ENCODE results near the gene TMEM167B.
"Not testable (repeated sequence)": the region's sequence is repeated elsewhere in the genome, so short reads cannot be mapped to it uniquely, and the experiment has no call there.

TMEM167B gene

GRCh38 chr1:109114342-109114674, 23.7 kb downstream of the TMEM167B start:
- no peak for DNase-seq (ENCODE audit: low read depth)

- DNase-seq (ENCODE audit: low read depth): no peak
Observed at GRCh38 chr1:109115685-109116084, 25.1 kb downstream of the TMEM167B start.

GRCh38 chr1:109116286-109116685, 25.7 kb downstream of the TMEM167B start:
- DNase-seq (ENCODE audit: low read depth): no peak

- no peak for DNase-seq (ENCODE audit: low read depth)
Observed at GRCh38 chr1:109118089-109118488, 27.5 kb downstream of the TMEM167B start.

GRCh38 chr1:109120356-109120755, 29.8 kb downstream of the TMEM167B start:
- no peak for DNase-seq (ENCODE audit: low read depth)

- no peak for DNase-seq (ENCODE audit: low read depth)
Observed at GRCh38 chr1:109131059-109131458, 40.5 kb downstream of the TMEM167B start.

GRCh38 chr1:109131800-109132199, 41.2 kb downstream of the TMEM167B start:
- DNase-seq (ENCODE audit: low read depth): no peak

GRCh38 chr1:109133002-109133706, 42.6 kb downstream of the TMEM167B start:
- DNase-seq (ENCODE audit: low read depth): no peak

- no peak for DNase-seq (ENCODE audit: low read depth)
Observed at GRCh38 chr1:109133815-109134214, 43.3 kb downstream of the TMEM167B start.

GRCh38 chr1:109134423-109134822, 43.9 kb downstream of the TMEM167B start:
- no peak for DNase-seq (ENCODE audit: low read depth)

- no peak for DNase-seq (ENCODE audit: low read depth)
Observed at GRCh38 chr1:109135940-109136339, 45.4 kb downstream of the TMEM167B start.

GRCh38 chr1:109136766-109137165, 46.2 kb downstream of the TMEM167B start:
- no peak for DNase-seq (ENCODE audit: low read depth)

GRCh38 chr1:109137958-109138357, 47.4 kb downstream of the TMEM167B start:
- no peak for DNase-seq (ENCODE audit: low read depth)

GRCh38 chr1:109138358-109138757, 47.8 kb downstream of the TMEM167B start:
- DNase-seq (ENCODE audit: low read depth): no peak

GRCh38 chr1:109140392-109140791, 49.8 kb downstream of the TMEM167B start:
- no peak for DNase-seq (ENCODE audit: low read depth)

GRCh38 chr1:109142260-109142659, 51.7 kb downstream of the TMEM167B start:
- no peak for DNase-seq (ENCODE audit: low read depth)

- not testable (repeated sequence) for DNase-seq (ENCODE audit: low read depth)
Observed at GRCh38 chr1:109142725-109143124, 52.2 kb downstream of the TMEM167B start.
